HG02763 (cell line): ENCODE results near the gene TIMM13.
"Not testable (repeated sequence)": the region's sequence is repeated elsewhere in the genome, so short reads cannot be mapped to it uniquely, and the experiment has no call there.

Source experiments
- ATAC-seq: cut with Tn5 transposase; IDR thresholded peaks from one replicate; pipeline ENCODE4 v1.9.1; 2021; ENCODE audit warnings: mild to moderate bottlenecking, moderate library complexity; ENCODE audit not compliant: unreplicated experiment

TIMM13 gene

GRCh38 chr19:2416321-2417097, 10.9 kb downstream of the TIMM13 start:
- no peak for ATAC-seq

- ATAC-seq, result no peak
Measured at GRCh38 chr19:2415973-2416319, 11.4 kb downstream of the TIMM13 start.

- no peak for ATAC-seq
Measured at GRCh38 chr19:2415281-2415972, 12.0 kb downstream of the TIMM13 start.

GRCh38 chr19:2413629-2414028, 13.8 kb downstream of the TIMM13 start:
- ATAC-seq, result no peak

- no peak for ATAC-seq
Measured at GRCh38 chr19:2413159-2413558, 14.2 kb downstream of the TIMM13 start.

GRCh38 chr19:2412449-2412848, 14.9 kb downstream of the TIMM13 start:
- no peak for ATAC-seq

GRCh38 chr19:2411709-2412108, 15.7 kb downstream of the TIMM13 start:
- ATAC-seq, result no peak

GRCh38 chr19:2410023-2410422, 17.4 kb downstream of the TIMM13 start:
- ATAC-seq, result no peak

- no peak for ATAC-seq
Measured at GRCh38 chr19:2409352-2409912, 18.0 kb downstream of the TIMM13 start.

- ATAC-seq, result no peak
Measured at GRCh38 chr19:2408247-2408646, 19.1 kb downstream of the TIMM13 start.

GRCh38 chr19:2399582-2399981, 27.8 kb downstream of the TIMM13 start:
- no peak for ATAC-seq

- ATAC-seq, result no peak
Measured at GRCh38 chr19:2398735-2399305, 28.6 kb downstream of the TIMM13 start.

GRCh38 chr19:2397173-2397572, 30.2 kb downstream of the TIMM13 start:
- ATAC-seq, result not testable (repeated sequence)

- ATAC-seq, result not testable (repeated sequence)
Measured at GRCh38 chr19:2395293-2395829, 32.0 kb downstream of the TIMM13 start.

GRCh38 chr19:2394442-2395292, 32.7 kb downstream of the TIMM13 start:
- peak; percentile 52 for ATAC-seq

- peak; percentile 21 for ATAC-seq
Measured at GRCh38 chr19:2394054-2394441, 33.3 kb downstream of the TIMM13 start.

- ATAC-seq, result not testable (repeated sequence)
Measured at GRCh38 chr19:2392899-2393298, 34.5 kb downstream of the TIMM13 start.

- no peak for ATAC-seq
Measured at GRCh38 chr19:2392366-2392765, 35.0 kb downstream of the TIMM13 start.

- no peak for ATAC-seq
Measured at GRCh38 chr19:2391118-2391725, 36.2 kb downstream of the TIMM13 start.

- no peak for ATAC-seq
Measured at GRCh38 chr19:2389594-2389993, 37.8 kb downstream of the TIMM13 start.
